Ishikawa (cell line): ENCODE results near the gene THSD7A.

Source experiments
- CEBPB ChIP-seq: IDR thresholded peaks from 2 replicates; pipeline ENCODE4 v1.6.1; 2012
- CREB1 ChIP-seq: IDR thresholded peaks from 2 replicates; pipeline ENCODE4 v1.6.1; 2012; ENCODE audit warnings: low read depth
- EGR1 ChIP-seq: IDR thresholded peaks from 2 replicates; pipeline ENCODE4 v1.6.1; 2012
- EP300 ChIP-seq: IDR thresholded peaks from 2 replicates; pipeline ENCODE4 v1.6.1; 2012; ENCODE audit warnings: borderline replicate concordance
- FOXM1 ChIP-seq: IDR thresholded peaks from 2 replicates; pipeline ENCODE4 v1.6.1; 2012; ENCODE audit warnings: low read depth, borderline replicate concordance
- NFIC ChIP-seq: IDR thresholded peaks from 2 replicates; pipeline ENCODE4 v1.6.1; 2012
- RAD21 ChIP-seq: IDR thresholded peaks from 2 replicates; pipeline ENCODE4 v1.6.1; 2012; ENCODE audit warnings: low read depth
- TAF1 ChIP-seq: IDR thresholded peaks from 2 replicates; pipeline ENCODE4 v1.6.1; 2012; ENCODE audit warnings: low read depth, mild to moderate bottlenecking
- TCF12 ChIP-seq: IDR thresholded peaks from 2 replicates; pipeline ENCODE4 v1.6.1; 2012; ENCODE audit warnings: low read depth
- TEAD4 ChIP-seq: IDR thresholded peaks from 2 replicates; pipeline ENCODE4 v1.6.1; 2012
- YY1 ChIP-seq: IDR thresholded peaks from 2 replicates; pipeline ENCODE4 v1.6.1; 2012; ENCODE audit warnings: low read depth
- ZBTB7A ChIP-seq: IDR thresholded peaks from 2 replicates; pipeline ENCODE4 v1.6.1; 2012; ENCODE audit warnings: low read depth
- TF ChIP-seq, protein P1 (sequence below): IDR thresholded peaks from 2 replicates; pipeline ENCODE4 v1.6.1; 2012; ENCODE audit warnings: low read depth, mild to moderate bottlenecking
- TF ChIP-seq, protein P2 (sequence below): IDR thresholded peaks from 2 replicates; pipeline ENCODE4 v1.6.1; 2012
- TF ChIP-seq, protein P3 (sequence below): IDR thresholded peaks from 2 replicates; pipeline ENCODE4 v1.6.1; 2012

THSD7A gene

GRCh38 chr7:11591055-11591633 lies 240.9 kb downstream of the THSD7A start:
- TF ChIP-seq NFIC (no peak), ZBTB7A (no peak), EP300 (no peak), RAD21 (no peak), TCF12 (no peak), YY1 (no peak), TAF1 (no peak), FOXM1 (no peak)
- TF ChIP-seq, protein P1, sequence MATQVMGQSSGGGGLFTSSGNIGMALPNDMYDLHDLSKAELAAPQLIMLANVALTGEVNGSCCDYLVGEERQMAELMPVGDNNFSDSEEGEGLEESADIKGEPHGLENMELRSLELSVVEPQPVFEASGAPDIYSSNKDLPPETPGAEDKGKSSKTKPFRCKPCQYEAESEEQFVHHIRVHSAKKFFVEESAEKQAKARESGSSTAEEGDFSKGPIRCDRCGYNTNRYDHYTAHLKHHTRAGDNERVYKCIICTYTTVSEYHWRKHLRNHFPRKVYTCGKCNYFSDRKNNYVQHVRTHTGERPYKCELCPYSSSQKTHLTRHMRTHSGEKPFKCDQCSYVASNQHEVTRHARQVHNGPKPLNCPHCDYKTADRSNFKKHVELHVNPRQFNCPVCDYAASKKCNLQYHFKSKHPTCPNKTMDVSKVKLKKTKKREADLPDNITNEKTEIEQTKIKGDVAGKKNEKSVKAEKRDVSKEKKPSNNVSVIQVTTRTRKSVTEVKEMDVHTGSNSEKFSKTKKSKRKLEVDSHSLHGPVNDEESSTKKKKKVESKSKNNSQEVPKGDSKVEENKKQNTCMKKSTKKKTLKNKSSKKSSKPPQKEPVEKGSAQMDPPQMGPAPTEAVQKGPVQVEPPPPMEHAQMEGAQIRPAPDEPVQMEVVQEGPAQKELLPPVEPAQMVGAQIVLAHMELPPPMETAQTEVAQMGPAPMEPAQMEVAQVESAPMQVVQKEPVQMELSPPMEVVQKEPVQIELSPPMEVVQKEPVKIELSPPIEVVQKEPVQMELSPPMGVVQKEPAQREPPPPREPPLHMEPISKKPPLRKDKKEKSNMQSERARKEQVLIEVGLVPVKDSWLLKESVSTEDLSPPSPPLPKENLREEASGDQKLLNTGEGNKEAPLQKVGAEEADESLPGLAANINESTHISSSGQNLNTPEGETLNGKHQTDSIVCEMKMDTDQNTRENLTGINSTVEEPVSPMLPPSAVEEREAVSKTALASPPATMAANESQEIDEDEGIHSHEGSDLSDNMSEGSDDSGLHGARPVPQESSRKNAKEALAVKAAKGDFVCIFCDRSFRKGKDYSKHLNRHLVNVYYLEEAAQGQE: no peak
- TF ChIP-seq, protein P2, sequence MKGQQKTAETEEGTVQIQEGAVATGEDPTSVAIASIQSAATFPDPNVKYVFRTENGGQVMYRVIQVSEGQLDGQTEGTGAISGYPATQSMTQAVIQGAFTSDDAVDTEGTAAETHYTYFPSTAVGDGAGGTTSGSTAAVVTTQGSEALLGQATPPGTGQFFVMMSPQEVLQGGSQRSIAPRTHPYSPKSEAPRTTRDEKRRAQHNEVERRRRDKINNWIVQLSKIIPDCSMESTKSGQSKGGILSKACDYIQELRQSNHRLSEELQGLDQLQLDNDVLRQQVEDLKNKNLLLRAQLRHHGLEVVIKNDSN: no peak

DNA sequence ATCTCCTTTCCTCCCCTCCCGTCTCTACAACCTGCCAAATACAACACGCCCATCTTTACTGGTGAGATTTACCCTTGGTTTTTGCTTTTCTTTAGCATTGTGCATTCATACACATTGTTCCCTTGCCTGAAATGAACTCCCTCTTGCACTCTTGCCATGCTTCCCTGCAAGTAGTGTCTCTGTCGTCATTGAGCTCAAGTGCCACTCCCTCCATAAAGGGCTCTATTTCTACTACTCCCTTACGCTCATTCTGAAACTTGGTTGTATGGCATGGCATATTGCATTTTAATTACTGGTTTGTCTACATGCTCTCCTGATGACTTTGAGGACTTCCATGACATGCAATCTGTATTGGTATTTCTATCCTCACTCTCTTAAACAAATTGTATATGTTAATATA lies 242.7 kb downstream of the THSD7A start:
- TF ChIP-seq TAF1 (no peak), EGR1 (no peak), RAD21 (no peak), YY1 (no peak), NFIC (no peak), TEAD4 (no peak), FOXM1 (no peak), EP300 (no peak), CEBPB (no peak)
- TF ChIP-seq, protein P3, sequence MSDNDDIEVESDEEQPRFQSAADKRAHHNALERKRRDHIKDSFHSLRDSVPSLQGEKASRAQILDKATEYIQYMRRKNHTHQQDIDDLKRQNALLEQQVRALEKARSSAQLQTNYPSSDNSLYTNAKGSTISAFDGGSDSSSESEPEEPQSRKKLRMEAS: no peak
- TF ChIP-seq, protein P1: no peak

- TF ChIP-seq, protein P2: no peak
- TF ChIP-seq EP300 (no peak), TAF1 (no peak), NFIC (no peak), RAD21 (no peak)
Observed at GRCh38 chr7:11587814-11588213, 244.2 kb downstream of the THSD7A start.

DNA sequence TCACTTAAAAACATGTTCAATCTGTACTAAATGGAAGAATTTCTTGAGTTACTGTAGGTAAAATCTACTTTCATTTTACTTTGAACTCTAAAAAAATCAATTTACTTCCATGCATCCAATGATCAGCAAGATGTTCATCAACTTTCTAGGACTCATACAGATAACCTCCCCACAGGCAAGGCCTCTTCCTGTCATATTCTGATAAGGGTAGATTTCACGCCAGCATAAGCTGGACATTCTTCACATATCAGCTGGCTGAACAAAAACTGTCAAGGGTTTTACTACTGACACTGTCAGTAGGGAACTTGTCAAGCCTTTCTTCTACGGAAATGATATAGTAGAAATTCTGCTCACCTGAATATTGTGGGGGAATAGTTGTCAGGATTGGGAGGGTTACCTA lies 244.9 kb downstream of the THSD7A start:
- TF ChIP-seq TAF1: no peak

- no peak for TF ChIP-seq ZBTB7A
- no peak for TF ChIP-seq RAD21
- no peak for TF ChIP-seq NFIC
- no peak for TF ChIP-seq CREB1
- TF ChIP-seq, protein P2: no peak
- no peak for TF ChIP-seq TCF12
- no peak for TF ChIP-seq EP300
- no peak for TF ChIP-seq TEAD4
- TF ChIP-seq, protein P3: no peak
- TF ChIP-seq TAF1: no peak
- TF ChIP-seq CEBPB: no peak
- TF ChIP-seq FOXM1: no peak
Observed at GRCh38 chr7:11584406-11585031, 247.5 kb downstream of the THSD7A start.

DNA sequence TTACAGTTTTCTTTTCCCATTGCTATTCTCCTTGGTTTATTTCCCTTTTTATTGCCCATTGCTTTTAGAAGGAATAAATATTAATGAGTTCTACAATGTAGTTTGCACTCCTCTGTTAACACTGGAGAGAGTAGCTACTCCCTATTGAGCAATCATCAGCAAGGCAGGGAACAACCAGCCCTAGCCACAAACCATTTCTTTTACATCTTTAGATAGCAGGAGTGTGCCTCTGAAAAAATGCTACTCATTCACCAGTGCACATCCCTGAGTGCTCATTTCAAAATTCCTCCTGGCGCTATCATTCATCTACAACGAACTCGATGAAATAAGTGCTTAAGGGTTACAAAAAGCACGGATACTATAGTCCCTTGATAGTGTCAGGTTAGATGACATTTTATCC lies 252.9 kb downstream of the THSD7A start:
- TF ChIP-seq, protein P3: no peak
- TF ChIP-seq CEBPB: no peak
- no peak for TF ChIP-seq NFIC
- TF ChIP-seq, protein P2: no peak
- TF ChIP-seq RAD21: no peak
- TF ChIP-seq, protein P1: no peak
- TF ChIP-seq TAF1: no peak
- no peak for TF ChIP-seq CREB1
- no peak for TF ChIP-seq EGR1
- TF ChIP-seq TCF12: no peak
- TF ChIP-seq FOXM1: no peak
- TF ChIP-seq TEAD4: no peak
- TF ChIP-seq ZBTB7A: no peak
- no peak for TF ChIP-seq EP300
